CD8-positive, alpha-beta memory T cell (primary cell): Measurements from ENCODE around the gene ANKRD29. TPM values are rescaled to one million over a fixed set of nuclear protein-coding genes. Genes with fewer than 3 reads are reported as not detected.
"Not testable (repeated sequence)": the region's sequence is repeated elsewhere in the genome, so short reads cannot be mapped to it uniquely, and the experiment has no call there.

ENCODE experiments used
- CTCF ChIA-PET: fragments of 350-600 bp; sonication (Branson Sonifier 250); formaldehyde crosslinking; loops from one replicate; lab custom pipeline; 2021; ENCODE audit warnings: antibody characterized with exemption; lab: Charles Lee
- POLR2A ChIA-PET: fragments of 350-600 bp; sonication (Branson Sonifier 250); formaldehyde crosslinking; loops from one replicate; lab custom pipeline; 2021; ENCODE audit warnings: antibody characterized with exemption; lab: Charles Lee
- DNase-seq, 5 donors: peaks; one replicate each; pipeline versions ENCODE4 v3.0.0 to v3.0.0-alpha.2; 2020 to 2022; ENCODE audit warnings: mixed read lengths in 1 of 5
- H3K27ac ChIP-seq: one replicate; pipeline ENCODE4 v1.7.0; 2013; ENCODE audit warnings: low read depth, mild to moderate bottlenecking, low read length, moderate library complexity
- H3K27me3 ChIP-seq: 2 replicates; pipeline ENCODE4 v1.7.0; 2013; ENCODE audit warnings: low read length, mild to moderate bottlenecking; ENCODE audit not compliant: insufficient read depth, poor library complexity, severe bottlenecking
- H3K36me3 ChIP-seq: 2 replicates; pipeline ENCODE4 v1.7.0; 2013; ENCODE audit warnings: mild to moderate bottlenecking, low read length, moderate library complexity; ENCODE audit not compliant: insufficient read depth
- H3K4me1 ChIP-seq: 2 replicates; pipeline ENCODE4 v1.7.0; 2013; ENCODE audit warnings: mild to moderate bottlenecking, low read length, moderate library complexity; ENCODE audit not compliant: insufficient read depth
- H3K4me3 ChIP-seq: 2 replicates; pipeline ENCODE4 v1.7.0; 2013; ENCODE audit warnings: mild to moderate bottlenecking, low read length
- H3K9me3 ChIP-seq: 2 replicates; pipeline ENCODE4 v1.7.0; 2013; ENCODE audit warnings: mild to moderate bottlenecking, low read length
- H3K27ac Mint-ChIP-seq, 8 donors: one replicate each; pipeline ENCODE4 v1.8.0; 2020 to 2021; ENCODE audit warnings: mixed read lengths in 8 of 8, mild to moderate bottlenecking in 6 of 8, inconsistent platforms in 3 of 8, moderate library complexity in 3 of 8
- H3K27me3 Mint-ChIP-seq, 2 donors: one replicate each; pipeline ENCODE4 v1.8.0; 2020 to 2021; ENCODE audit warnings: mixed read lengths in 2 of 2, mild to moderate bottlenecking in 1 of 2, moderate library complexity in 1 of 2
- H3K36me3 Mint-ChIP-seq, 3 donors: one replicate each; pipeline ENCODE4 v1.8.0; 2020 to 2021; ENCODE audit warnings: mixed read lengths in 3 of 3, inconsistent platforms in 1 of 3, mild to moderate bottlenecking in 1 of 3
- H3K4me1 Mint-ChIP-seq, 3 donors: one replicate each; pipeline ENCODE4 v1.8.0; 2020 to 2021; ENCODE audit warnings: mixed read lengths in 3 of 3, inconsistent platforms in 1 of 3, mild to moderate bottlenecking in 1 of 3
- H3K4me3 Mint-ChIP-seq, 7 donors: one replicate each; pipeline ENCODE4 v1.8.0; 2020 to 2021; ENCODE audit warnings: mixed read lengths in 7 of 7, mild to moderate bottlenecking in 6 of 7, moderate library complexity in 4 of 7, inconsistent platforms in 2 of 7
- H3K9me3 Mint-ChIP-seq, 5 donors: one replicate each; pipeline ENCODE4 v1.8.0; 2020 to 2022; ENCODE audit warnings: mixed read lengths in 5 of 5, mild to moderate bottlenecking in 3 of 5, moderate library complexity in 2 of 5, inconsistent platforms in 1 of 5
- polyA plus RNA-seq: library from polyadenylated mRNA; unstranded; fragments of 300-500 nt; fragmentation: Illumina TruSeq; gene quantifications from one replicate; pipeline ENCODE4 v1.2.3, GENCODE V29; 2021
- total RNA-seq, 2 experiments: library from RNA; stranded (reverse); gene quantifications; one replicate each; pipeline ENCODE4 v1.2.3, GENCODE V29; 2021

The ANKRD29 gene
- total and polyA plus RNA-seq, 3 experiments from 2014 or later = not detected

DNA sequence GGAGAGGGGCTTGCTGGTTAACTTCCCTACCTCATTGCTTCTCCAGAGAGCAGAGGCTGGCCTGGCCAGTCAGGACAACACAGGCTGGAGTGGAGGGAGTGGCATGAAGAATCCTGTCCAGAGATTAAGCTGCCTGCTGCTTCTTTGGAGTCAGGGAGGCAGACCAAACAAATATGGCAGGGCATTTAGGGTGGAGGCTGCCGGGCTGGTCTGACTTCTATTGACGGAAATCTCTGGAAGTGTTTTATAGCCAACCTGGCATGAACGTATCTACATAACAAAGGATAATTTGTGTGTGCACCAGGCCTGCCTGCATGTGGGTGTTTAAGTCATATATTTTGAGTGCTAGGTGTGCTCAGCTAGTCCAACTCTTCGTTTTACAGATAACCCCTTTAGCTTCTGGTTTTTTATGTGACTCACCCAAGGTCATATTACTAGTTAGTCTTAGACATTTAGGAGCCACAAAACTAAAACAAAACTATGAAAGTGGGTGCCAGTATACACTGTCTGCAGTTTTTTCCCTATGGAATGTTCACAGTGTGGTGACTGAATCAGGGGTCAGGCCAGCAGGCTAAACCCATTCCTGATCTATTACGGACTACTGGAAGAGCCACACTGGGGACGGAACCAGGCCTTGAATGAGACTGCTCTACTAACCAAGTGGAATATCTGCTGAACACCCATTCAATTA, 81.9 kb downstream of the ANKRD29 start:
- Mint-ChIP-seq H3K4me1 (peaks cover 69 to 83% (median 81%) of the 10 kb centered on the region in 3 donors), H3K27me3 (no peaks in the 10 kb centered on the region), H3K27ac (peak overlapping the region in 5 of 8 donors; percentile 30 to 92 (median 84)), H3K4me3 (peak overlapping the region in 2 of 7 donors; percentile 61 to 67), H3K9me3 (no peaks in the 10 kb centered on the region), H3K36me3 (peaks cover 4 to 66% (median 23%) of the 10 kb centered on the region in 3 donors)
- Histone ChIP-seq H3K9me3 (no peaks in the 10 kb centered on the region), H3K4me1 (peaks cover 50% of the 10 kb centered on the region), H3K27me3 (no peaks in the 10 kb centered on the region), H3K4me3 (no peak overlapping the region), H3K27ac (no peak overlapping the region), H3K36me3 (peaks cover 6% of the 10 kb centered on the region)
- DNase-seq = no peak
- ChIA-PET CTCF (interaction anchor here (3.0 kb wide), 1 partner anchor 65 kb away, joined by 15 read pairs; no protein-coding TSS in a partner anchor), POLR2A (no interaction called here)

DNA sequence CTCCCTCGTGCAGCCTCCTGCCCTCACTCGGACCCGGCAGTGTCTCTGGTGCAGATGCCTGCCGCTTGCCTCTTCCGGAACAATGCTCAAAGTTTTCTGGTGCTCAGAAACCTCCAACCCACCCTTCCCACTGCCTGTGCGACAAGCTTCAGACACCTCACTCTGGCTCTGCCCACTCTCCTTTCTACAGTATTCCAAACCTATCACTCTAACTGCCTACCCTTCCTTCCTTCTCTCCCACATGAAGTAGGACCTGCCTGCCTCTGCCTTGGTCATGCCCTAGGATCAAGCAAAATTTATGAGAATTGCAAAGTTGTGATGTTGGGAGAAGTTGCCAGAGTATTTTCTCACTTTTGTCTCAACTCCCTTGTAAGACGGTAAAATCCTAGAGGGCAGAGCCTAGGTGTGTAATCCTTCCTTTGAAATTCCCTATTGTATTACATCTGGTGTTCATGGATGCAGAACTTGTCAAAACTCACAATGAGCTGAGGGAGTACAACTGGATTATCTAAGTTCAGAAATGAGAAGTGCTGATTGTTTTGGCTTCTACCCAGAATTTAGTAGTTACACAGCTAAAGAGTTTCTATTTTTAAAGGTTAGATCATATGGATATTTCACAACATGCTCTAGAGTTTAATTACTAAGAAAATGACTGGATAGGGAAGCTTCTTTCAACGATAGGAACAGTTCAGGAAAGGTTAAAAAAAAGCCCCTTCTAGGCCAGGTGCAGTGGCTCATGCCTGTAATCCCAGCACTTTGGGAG, 83.6 kb downstream of the ANKRD29 start:
- H3K36me3 ChIP-seq = peaks cover 6% of the 10 kb centered on the region
- H3K27ac ChIP-seq = no peak overlapping the region
- Mint-ChIP-seq H3K27me3 (no peaks in the 10 kb centered on the region), H3K36me3 (peaks cover 4 to 69% (median 26%) of the 10 kb centered on the region in 3 donors), H3K4me3 (peak overlapping the region; percentile 3 to 77 (median 63)), H3K27ac (peak overlapping the region; percentile 62 to 96 (median 86)), H3K4me1 (peaks cover 73 to 84% (median 79%) of the 10 kb centered on the region in 3 donors), H3K9me3 (no peaks in the 10 kb centered on the region)
- no peak overlapping the region for H3K4me3 ChIP-seq
- H3K4me1 ChIP-seq = peaks cover 56% of the 10 kb centered on the region
- H3K9me3 ChIP-seq = no peaks in the 10 kb centered on the region
- ChIA-PET POLR2A (no interaction called here), CTCF (no interaction called here)
- H3K27me3 ChIP-seq = no peaks in the 10 kb centered on the region
- no peak for DNase-seq

GRCh38 chr18:23578067-23578701, 84.5 kb downstream of the ANKRD29 start:
- CTCF ChIA-PET = no interaction called here
- Mint-ChIP-seq H3K4me1 (peaks cover 73 to 84% (median 79%) of the 10 kb centered on the region in 3 donors), H3K27me3 (no peaks in the 10 kb centered on the region), H3K36me3 (peaks cover 4 to 66% (median 24%) of the 10 kb centered on the region in 3 donors), H3K27ac (peak overlapping the region; percentile 62 to 96 (median 86)), H3K4me3 (peak overlapping the region; percentile 10 to 77 (median 58)), H3K9me3 (no peaks in the 10 kb centered on the region)
- DNase-seq = no peak
- H3K27me3 ChIP-seq = no peaks in the 10 kb centered on the region
- peaks cover 56% of the 10 kb centered on the region for H3K4me1 ChIP-seq
- no peaks in the 10 kb centered on the region for H3K9me3 ChIP-seq
- H3K36me3 ChIP-seq = peaks cover 9% of the 10 kb centered on the region
- POLR2A ChIA-PET = no interaction called here
- H3K4me3 ChIP-seq = no peak overlapping the region
- no peak overlapping the region for H3K27ac ChIP-seq

DNA sequence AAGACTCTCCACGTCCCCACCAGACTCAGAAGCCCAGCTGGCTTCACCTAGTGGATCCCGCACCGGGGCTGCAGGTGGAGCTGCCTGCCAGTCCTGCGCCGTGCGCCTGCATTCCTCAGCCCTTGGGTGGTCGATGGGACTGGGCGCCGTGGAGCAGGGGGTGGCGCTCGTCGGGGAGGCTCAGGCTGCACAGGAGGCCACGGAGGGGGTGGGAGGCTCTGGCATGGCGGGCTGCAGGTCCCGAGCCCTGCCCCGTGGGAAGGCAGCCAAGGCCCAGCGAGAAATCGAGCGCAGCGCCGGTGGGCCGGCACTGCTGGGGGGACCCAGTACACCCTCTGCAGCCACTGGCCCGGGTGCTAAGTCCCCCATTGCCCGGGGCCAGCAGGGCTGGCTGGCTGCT, 85.2 kb downstream of the ANKRD29 start:
- peaks cover 12% of the 10 kb centered on the region for H3K36me3 ChIP-seq
- H3K4me3 Mint-ChIP-seq, H3K4me3 ChIP-seq, H3K27me3 ChIP-seq, H3K9me3 ChIP-seq, DNase-seq, H3K27me3 Mint-ChIP-seq, POLR2A ChIA-PET, CTCF ChIA-PET, H3K9me3 Mint-ChIP-seq, H3K27ac ChIP-seq: not testable (repeated sequence)
- H3K4me1 ChIP-seq = peaks cover 58% of the 10 kb centered on the region
- H3K4me1 Mint-ChIP-seq = peaks cover 70 to 85% (median 81%) of the 10 kb centered on the region in 3 donors
- peak overlapping the region in 3 of 8 donors; percentile 66 to 97 (median 72) for H3K27ac Mint-ChIP-seq
- peaks cover 4 to 67% (median 24%) of the 10 kb centered on the region in 3 donors for H3K36me3 Mint-ChIP-seq

DNA sequence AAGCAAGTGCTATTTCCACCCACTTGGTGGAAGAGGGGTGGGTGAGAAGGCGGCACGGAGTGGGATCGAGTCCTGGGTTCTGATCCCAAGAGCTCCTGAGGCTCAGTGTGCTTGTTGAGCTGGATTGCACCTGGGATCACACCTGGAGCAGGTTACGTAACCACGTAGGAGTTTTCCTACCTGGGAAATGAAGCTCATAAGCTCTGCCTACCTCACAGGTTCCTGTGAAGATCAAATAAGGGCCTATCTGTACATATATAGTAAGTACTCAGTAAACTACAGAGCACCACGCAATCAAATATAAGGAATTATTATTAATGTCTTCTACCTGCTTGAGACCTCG, 87.4 kb downstream of the ANKRD29 start:
- peak overlapping the region in 6 of 7 donors; percentile 35 to 73 (median 63) for H3K4me3 Mint-ChIP-seq
- no peak for DNase-seq
- H3K27ac ChIP-seq = peak overlapping the region; percentile 62
- H3K9me3 Mint-ChIP-seq = no peaks in the 10 kb centered on the region
- CTCF ChIA-PET = interaction anchor here (1.3 to 1.9 kb wide), 2 partner anchors 9 to 59 kb away, joined by 5 read pairs; no protein-coding TSS in a partner anchor
- H3K36me3 Mint-ChIP-seq = peaks cover 7 to 64% (median 22%) of the 10 kb centered on the region in 3 donors
- H3K9me3 ChIP-seq = no peaks in the 10 kb centered on the region
- no peaks in the 10 kb centered on the region for H3K27me3 ChIP-seq
- peaks cover 50% of the 10 kb centered on the region for H3K4me1 ChIP-seq
- H3K4me1 Mint-ChIP-seq = peaks cover 66 to 81% (median 76%) of the 10 kb centered on the region in 3 donors
- no peaks in the 10 kb centered on the region for H3K27me3 Mint-ChIP-seq
- POLR2A ChIA-PET = no interaction called here
- peaks cover 17% of the 10 kb centered on the region for H3K36me3 ChIP-seq
- H3K27ac Mint-ChIP-seq = peak overlapping the region; percentile 35 to 97 (median 81)
- H3K4me3 ChIP-seq = no peak overlapping the region

DNA sequence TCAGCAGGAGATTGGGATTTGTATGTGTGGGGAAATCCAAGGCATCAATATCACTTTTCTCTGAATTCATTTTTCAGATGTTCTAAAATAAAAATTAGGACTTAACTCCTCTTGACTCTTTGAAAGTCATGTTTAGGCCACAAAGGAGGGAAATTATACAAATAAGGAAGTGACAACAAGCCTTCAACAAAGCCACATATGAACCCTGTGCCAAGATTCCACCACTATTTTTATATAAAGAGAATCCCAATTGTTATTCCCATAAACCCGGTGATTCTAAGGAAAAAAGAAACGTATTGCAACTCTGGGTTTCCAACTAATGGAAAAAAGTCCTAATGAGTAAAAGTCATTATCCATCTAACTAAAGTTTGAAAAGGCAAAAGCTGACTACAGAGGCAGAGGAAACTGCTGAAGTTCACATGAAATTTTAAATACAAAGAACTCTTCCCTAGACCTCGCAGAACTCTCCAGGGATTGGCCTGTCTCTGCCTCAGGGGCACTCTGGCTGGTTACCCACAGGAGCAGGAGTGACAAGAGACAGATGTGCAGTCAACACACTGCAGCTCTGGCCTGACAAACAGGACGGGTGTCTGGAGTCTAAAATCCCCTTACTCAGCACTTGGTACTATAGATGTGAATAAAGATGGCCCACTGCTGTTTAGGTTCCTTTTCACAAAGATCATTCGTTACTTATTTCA, 88.0 kb downstream of the ANKRD29 start:
- Histone ChIP-seq H3K36me3 (peaks cover 20% of the 10 kb centered on the region), H3K27me3 (no peaks in the 10 kb centered on the region), H3K4me3 (peak overlapping the region; percentile 22), H3K4me1 (peaks cover 49% of the 10 kb centered on the region), H3K27ac (peak overlapping the region; percentile 62), H3K9me3 (no peaks in the 10 kb centered on the region)
- POLR2A ChIA-PET = interaction anchor here (1.2 kb wide), 1 partner anchor 11 kb away, joined by 4 read pairs; no protein-coding TSS in a partner anchor
- Mint-ChIP-seq H3K4me1 (peaks cover 65 to 81% (median 76%) of the 10 kb centered on the region in 3 donors), H3K36me3 (peaks cover 7 to 64% (median 19%) of the 10 kb centered on the region in 3 donors), H3K4me3 (peak overlapping the region; percentile 35 to 86 (median 64)), H3K27me3 (no peaks in the 10 kb centered on the region), H3K9me3 (no peaks in the 10 kb centered on the region), H3K27ac (peak overlapping the region; percentile 74 to 97 (median 82))
- DNase-seq = no peak
- CTCF ChIA-PET = interaction anchor here (1.3 to 1.9 kb wide), 2 partner anchors 9 to 58 kb away, joined by 5 read pairs; no protein-coding TSS in a partner anchor
